GM20000 (cell line): Measurements from ENCODE around the gene PPP1R1A.
A peak's percentile ranks its signal among the peaks of the same experiment; 100 is the strongest.

Experiments used
- DNase-seq: peaks from one replicate; pipeline ENCODE4 v3.0.0; 2012; ENCODE audit warnings: low spot score
- CTCF ChIP-seq: IDR thresholded peaks from 2 replicates; pipeline ENCODE4 v1.5.1; 2012; ENCODE audit warnings: mild to moderate bottlenecking, control low read depth; ENCODE audit errors: extremely low read depth, missing control alignments

Gene PPP1R1A

GRCh38 chr12:54565310-54565985 lies 23.0 kb downstream of the PPP1R1A start:
- no peak for TF ChIP-seq CTCF
- DNase-seq = no peak

GRCh38 chr12:54564768-54565167 lies 23.7 kb downstream of the PPP1R1A start:
- DNase-seq = no peak
- no peak for TF ChIP-seq CTCF

GRCh38 chr12:54563787-54564186 lies 24.7 kb downstream of the PPP1R1A start:
- TF ChIP-seq CTCF = no peak
- no peak for DNase-seq

GRCh38 chr12:54562750-54563356 lies 25.6 kb downstream of the PPP1R1A start:
- TF ChIP-seq CTCF = no peak
- no peak for DNase-seq

- peak; percentile 28 for DNase-seq
- TF ChIP-seq CTCF = no peak
Measured at GRCh38 chr12:54561164-54561563, 27.3 kb downstream of the PPP1R1A start.

- TF ChIP-seq CTCF = no peak
- peak; percentile 95 for DNase-seq
Measured at GRCh38 chr12:54560374-54560858, 28.0 kb downstream of the PPP1R1A start.

GRCh38 chr12:54558759-54559158 lies 29.7 kb downstream of the PPP1R1A start:
- DNase-seq = no peak
- TF ChIP-seq CTCF = no peak
